GM12878 (cell line): ENCODE data around the gene RCHY1. TPM values are rescaled to one million over a fixed set of nuclear protein-coding genes. Genes with fewer than 3 reads are reported as not detected.

Experiments used
- ATAC-seq: fragments of 200-7000 bp; cut with Tn5 transposase; 3 replicates; pipeline ENCODE4 v1.9.1; 2020; ENCODE audit warnings: mild to moderate bottlenecking, moderate library complexity
- BruUV-seq: library from RNA; stranded (reverse); fragments of 400-500 nt; replicated peaks from 2 replicates; lab custom pipeline; 2021; lab: Mats Ljungman, UMichigan
- CTCF ChIA-PET: fragments of 300-600 bp; sonication (Branson Sonifier 250); formaldehyde crosslinking; extraction: SDS; loops from one replicate; lab custom pipeline; 2021; ENCODE audit warnings: inconsistent platforms; lab: Yijun Ruan, JAX
- POLR2A ChIA-PET: fragments of 350-600 bp; formaldehyde crosslinking; extraction: SDS; loops from one replicate; lab custom pipeline; 2021; ENCODE audit warnings: inconsistent platforms; lab: Charles Lee
- RAD21 ChIA-PET: fragments of 300-600 bp; sonication (Branson Sonifier 250); formaldehyde crosslinking; loops from one replicate; lab custom pipeline; 2023; ENCODE audit warnings: antibody characterized with exemption; ENCODE audit not compliant: unreplicated experiment; lab: Charles Lee
- SMC1A ChIA-PET: fragments of 300-600 bp; sonication (Branson Sonifier 250); formaldehyde crosslinking; loops from one replicate; lab custom pipeline; 2023; ENCODE audit not compliant: unreplicated experiment, uncharacterized antibody; lab: Charles Lee
- DNase-seq: peaks from one replicate; pipeline ENCODE4 v3.0.0-alpha.2; 2011; ENCODE audit warnings: low read depth, low spot score
- FAIRE-seq: peaks from 3 replicates; lab custom pipeline; 2011; peaks lifted over from hg19 to GRCh38; lab: Jason Lieb, UNC
- H2AFZ ChIP-seq: 2 replicates; pipeline ENCODE4 v1.6.0; 2011; ENCODE audit warnings: low read depth, low read length, control low read depth; ENCODE audit not compliant: control insufficient read depth
- H3K27ac ChIP-seq: 2 replicates; pipeline ENCODE4 v1.5.1; 2011; ENCODE audit warnings: control low read depth; ENCODE audit not compliant: control insufficient read depth, insufficient read depth
- H3K27me3 ChIP-seq, 2 experiments: replicated peaks in 1 of 2; 2 replicates each; pipeline versions ENCODE4 v1.6.0 to v1.6.1; 2011; ENCODE audit warnings: low read length in 1 of 2; ENCODE audit not compliant: control insufficient read depth in 2 of 2, insufficient read depth in 2 of 2
- H3K36me3 ChIP-seq, 2 experiments: 2 replicates each; pipeline ENCODE4 v1.5.1; 2011; ENCODE audit warnings: low read length in 1 of 2; ENCODE audit not compliant: control insufficient read depth in 2 of 2, insufficient read depth in 2 of 2
- H3K4me1 ChIP-seq: 2 replicates; pipeline ENCODE4 v1.6.1; 2011; ENCODE audit warnings: mild to moderate bottlenecking, low read length, moderate library complexity, mixed read lengths; ENCODE audit not compliant: control insufficient read depth, insufficient read depth
- H3K4me2 ChIP-seq: 2 replicates; pipeline ENCODE4 v1.6.0; 2011; ENCODE audit warnings: control low read depth; ENCODE audit not compliant: control insufficient read depth, insufficient read depth
- H3K4me3 ChIP-seq: fragments of 200-600 bp; sonication (generic); 2 replicates; pipeline ENCODE4 v1.5.1; 2016
- H3K79me2 ChIP-seq: 2 replicates; pipeline ENCODE4 v1.6.0; 2011; ENCODE audit warnings: low read length; ENCODE audit not compliant: control insufficient read depth, insufficient read depth
- H3K9ac ChIP-seq: 2 replicates; pipeline ENCODE4 v1.8.0; 2011; ENCODE audit warnings: low read length, control low read depth, mixed read lengths; ENCODE audit not compliant: control insufficient read depth, insufficient read depth
- H3K9me3 ChIP-seq: replicated peaks from 3 replicates; pipeline ENCODE4 v1.5.1; 2011; ENCODE audit warnings: mild to moderate bottlenecking, low read length; ENCODE audit not compliant: control insufficient read depth, insufficient read depth
- H4K20me1 ChIP-seq: 2 replicates; pipeline ENCODE4 v1.6.0; 2011; ENCODE audit not compliant: control insufficient read depth, insufficient read depth
- HDAC6 ChIP-seq: fragments of 200-600 bp; sonication (generic); IDR thresholded peaks from one replicate; pipeline ENCODE4 v1.8.0; 2017; ENCODE audit warnings: antibody characterized with exemption; ENCODE audit not compliant: unreplicated experiment
- MTA2 ChIP-seq: fragments of 450-650 bp; IDR thresholded peaks from 2 replicates; pipeline ENCODE4 v1.6.1; 2016; ENCODE audit warnings: low read depth, mild to moderate bottlenecking, moderate library complexity
- MYC ChIP-seq: IDR thresholded peaks from 2 replicates; pipeline ENCODE4 v1.6.1; 2011; ENCODE audit warnings: mild to moderate bottlenecking, low read length, moderate library complexity, inconsistent platforms; ENCODE audit not compliant: insufficient read depth, insufficient replicate concordance, insufficient read length, severe bottlenecking
- NRF1 ChIP-seq: conservative IDR thresholded peaks from 2 replicates; pipeline ENCODE4 v1.6.1; 2011; ENCODE audit warnings: mild to moderate bottlenecking, low read depth, low read length, improper control_type of control experiment
- POU2F2 ChIP-seq: IDR thresholded peaks from 3 replicates; pipeline ENCODE4 v1.6.1; 2011; ENCODE audit warnings: low read depth, mild to moderate bottlenecking, low read length, borderline replicate concordance
- ZBED1 ChIP-seq: IDR thresholded peaks from 2 replicates; pipeline ENCODE4 v1.6.1; 2016; ENCODE audit warnings: borderline replicate concordance
- WGBS: methylation state at CpG from one replicate; pipeline ENCODE4 v1.1.6; 2016; ENCODE audit warnings: low lambda C conversion rate; ENCODE audit not compliant: insufficient replicate concordance, insufficient coverage; ENCODE audit errors: missing lambda C conversion rate; 5-methylcytosine and 5-hydroxymethylcytosine counted together
- in situ Hi-C: fragments of 300-500 bp; cut with MboI; formaldehyde crosslinking; loops from 9 replicates; pipeline ENCODE4 v1.14.3; 2018; ENCODE audit warnings: mixed read lengths
- intact Hi-C: fragments of 100-400 bp; cut with micrococcal nuclease; formaldehyde crosslinking; loops from one replicate; pipeline ENCODE4 v1.14.2; 2022; ENCODE audit not compliant: unreplicated experiment
- polyA plus RNA-seq, 11 experiments: library from polyadenylated mRNA; depleted of rRNA in 4 of 11; unstranded in 6 of 11; stranded (reverse) in 5 of 11; fragments of >200 nt; fragmentation: Nextera tagmentation in 4 of 11; fragmentation: Illumina TruSeq in 1 of 11; extraction: Ambion mirVana in 4 of 11; extraction: Trizol in 1 of 11; gene quantifications; 1 replicate in 1 of 11; 2 replicates in 10 of 11; pipeline versions ENCODE4 v1.2.1 to v1.2.3, GENCODE V29; 2011 to 2016; ENCODE audit warnings: inconsistent platforms in 2 of 11, missing spikeins in 2 of 11, low read depth in 1 of 11
- total RNA-seq, 4 experiments: library from RNA; depleted of rRNA in 3 of 4; stranded (reverse); fragments of >200 nt in 3 of 4; fragmentation: Illumina TruSeq in 1 of 4; extraction: Trizol in 1 of 4; gene quantifications; 2 replicates each; pipeline versions ENCODE4 v1.2.1 to v1.2.3, GENCODE V29; 2013 to 2021
- TF ChIP-seq, protein P1 (sequence below): IDR thresholded peaks from 2 replicates; pipeline ENCODE4 v1.6.1; 2012; ENCODE audit warnings: improper control_type of control experiment, low read depth, low read length; ENCODE audit not compliant: insufficient replicate concordance
- TF ChIP-seq, protein P2 (sequence below): fragments of 450-650 bp; IDR thresholded peaks from 2 replicates; pipeline ENCODE4 v1.6.1; 2018; ENCODE audit warnings: borderline replicate concordance, mild to moderate bottlenecking; ENCODE audit not compliant: partially characterized antibody
- TF ChIP-seq, protein P3 (sequence below): fragments of 450-650 bp; formaldehyde crosslinking; IDR thresholded peaks from 2 replicates; pipeline ENCODE4 v1.4.0; 2020; ENCODE audit warnings: mild to moderate bottlenecking, moderate library complexity

RCHY1 gene
- total and polyA plus RNA-seq, 10 of the 15 experiments (the other 5 are each of a cell fraction or from before 2014, with no cell fraction given): 12.0 to 50.6 (median 26.4) TPM

DNA sequence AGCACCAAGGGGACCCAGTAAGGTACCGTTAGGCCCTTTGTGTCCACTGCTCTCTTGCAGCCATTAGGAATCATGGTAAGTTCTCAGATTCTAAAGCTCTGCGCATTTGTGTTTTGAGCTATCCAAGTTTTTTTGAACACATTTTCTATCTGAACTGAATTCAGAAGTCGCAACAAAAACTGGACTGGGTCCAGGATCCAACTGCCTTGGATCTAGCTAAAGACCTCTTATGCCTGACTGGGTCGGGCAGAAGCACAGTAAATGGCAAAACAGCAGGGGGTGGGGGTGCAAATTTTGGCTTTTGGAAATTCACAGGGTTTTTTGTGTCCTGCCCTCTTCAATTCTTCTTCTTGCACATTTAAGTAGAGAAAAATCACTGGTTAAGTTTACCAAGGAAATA, 30.0 kb downstream of the RCHY1 start:
- no peaks in the 10 kb centered on the region for H3K9me3 ChIP-seq
- H3K36me3 ChIP-seq: peaks cover 5 to 25% of the 10 kb centered on the region in 2 experiments; a peak in 3 of 4 replicates
- no peak for DNase-seq
- WGBS: 77% methylated on average over 4 of the region's 4 CpGs
- no peak overlapping the region for H2AFZ ChIP-seq
- FAIRE-seq: no peak
- no peak for ATAC-seq
- ChIA-PET RAD21 (interaction anchor here (0.6 kb wide), 1 partner anchor 172 kb away, joined by 3 read pairs; no protein-coding TSS in a partner anchor), CTCF (interaction anchor here (2.3 kb wide), 1 partner anchor 9 kb away, joined by 8 read pairs; no protein-coding TSS in a partner anchor), SMC1A (interaction anchor here (0.9 to 2.0 kb wide), 4 partner anchors 9 to 611 kb away, joined by 3 to 6 read pairs (median 4); no protein-coding TSS in a partner anchor), POLR2A (no interaction called here)
- no peak overlapping the region for H3K4me2 ChIP-seq
- no peaks in the 10 kb centered on the region for H3K79me2 ChIP-seq
- H3K9ac ChIP-seq: no peak overlapping the region
- no peaks in the 10 kb centered on the region for H4K20me1 ChIP-seq
- in situ Hi-C loops (no loop called here), intact Hi-C loops (no loop called here)
- no peak overlapping the region for H3K4me3 ChIP-seq
- H3K27me3 ChIP-seq: no peaks in the 10 kb centered on the region
- H3K27ac ChIP-seq: no peak overlapping the region
- BruUV-seq: no TSS peak
- no peaks in the 10 kb centered on the region for H3K4me1 ChIP-seq
- no peak for TF ChIP-seq MYC
- TF ChIP-seq HDAC6: no peak
- no peak for TF ChIP-seq NRF1
- no peak for TF ChIP-seq POU2F2
- TF ChIP-seq MTA2: no peak
- TF ChIP-seq, protein P1, sequence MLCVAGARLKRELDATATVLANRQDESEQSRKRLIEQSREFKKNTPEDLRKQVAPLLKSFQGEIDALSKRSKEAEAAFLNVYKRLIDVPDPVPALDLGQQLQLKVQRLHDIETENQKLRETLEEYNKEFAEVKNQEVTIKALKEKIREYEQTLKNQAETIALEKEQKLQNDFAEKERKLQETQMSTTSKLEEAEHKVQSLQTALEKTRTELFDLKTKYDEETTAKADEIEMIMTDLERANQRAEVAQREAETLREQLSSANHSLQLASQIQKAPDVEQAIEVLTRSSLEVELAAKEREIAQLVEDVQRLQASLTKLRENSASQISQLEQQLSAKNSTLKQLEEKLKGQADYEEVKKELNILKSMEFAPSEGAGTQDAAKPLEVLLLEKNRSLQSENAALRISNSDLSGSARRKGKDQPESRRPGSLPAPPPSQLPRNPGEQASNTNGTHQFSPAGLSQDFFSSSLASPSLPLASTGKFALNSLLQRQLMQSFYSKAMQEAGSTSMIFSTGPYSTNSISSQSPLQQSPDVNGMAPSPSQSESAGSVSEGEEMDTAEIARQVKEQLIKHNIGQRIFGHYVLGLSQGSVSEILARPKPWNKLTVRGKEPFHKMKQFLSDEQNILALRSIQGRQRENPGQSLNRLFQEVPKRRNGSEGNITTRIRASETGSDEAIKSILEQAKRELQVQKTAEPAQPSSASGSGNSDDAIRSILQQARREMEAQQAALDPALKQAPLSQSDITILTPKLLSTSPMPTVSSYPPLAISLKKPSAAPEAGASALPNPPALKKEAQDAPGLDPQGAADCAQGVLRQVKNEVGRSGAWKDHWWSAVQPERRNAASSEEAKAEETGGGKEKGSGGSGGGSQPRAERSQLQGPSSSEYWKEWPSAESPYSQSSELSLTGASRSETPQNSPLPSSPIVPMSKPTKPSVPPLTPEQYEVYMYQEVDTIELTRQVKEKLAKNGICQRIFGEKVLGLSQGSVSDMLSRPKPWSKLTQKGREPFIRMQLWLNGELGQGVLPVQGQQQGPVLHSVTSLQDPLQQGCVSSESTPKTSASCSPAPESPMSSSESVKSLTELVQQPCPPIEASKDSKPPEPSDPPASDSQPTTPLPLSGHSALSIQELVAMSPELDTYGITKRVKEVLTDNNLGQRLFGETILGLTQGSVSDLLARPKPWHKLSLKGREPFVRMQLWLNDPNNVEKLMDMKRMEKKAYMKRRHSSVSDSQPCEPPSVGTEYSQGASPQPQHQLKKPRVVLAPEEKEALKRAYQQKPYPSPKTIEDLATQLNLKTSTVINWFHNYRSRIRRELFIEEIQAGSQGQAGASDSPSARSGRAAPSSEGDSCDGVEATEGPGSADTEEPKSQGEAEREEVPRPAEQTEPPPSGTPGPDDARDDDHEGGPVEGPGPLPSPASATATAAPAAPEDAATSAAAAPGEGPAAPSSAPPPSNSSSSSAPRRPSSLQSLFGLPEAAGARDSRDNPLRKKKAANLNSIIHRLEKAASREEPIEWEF: no peak
- TF ChIP-seq, protein P2, sequence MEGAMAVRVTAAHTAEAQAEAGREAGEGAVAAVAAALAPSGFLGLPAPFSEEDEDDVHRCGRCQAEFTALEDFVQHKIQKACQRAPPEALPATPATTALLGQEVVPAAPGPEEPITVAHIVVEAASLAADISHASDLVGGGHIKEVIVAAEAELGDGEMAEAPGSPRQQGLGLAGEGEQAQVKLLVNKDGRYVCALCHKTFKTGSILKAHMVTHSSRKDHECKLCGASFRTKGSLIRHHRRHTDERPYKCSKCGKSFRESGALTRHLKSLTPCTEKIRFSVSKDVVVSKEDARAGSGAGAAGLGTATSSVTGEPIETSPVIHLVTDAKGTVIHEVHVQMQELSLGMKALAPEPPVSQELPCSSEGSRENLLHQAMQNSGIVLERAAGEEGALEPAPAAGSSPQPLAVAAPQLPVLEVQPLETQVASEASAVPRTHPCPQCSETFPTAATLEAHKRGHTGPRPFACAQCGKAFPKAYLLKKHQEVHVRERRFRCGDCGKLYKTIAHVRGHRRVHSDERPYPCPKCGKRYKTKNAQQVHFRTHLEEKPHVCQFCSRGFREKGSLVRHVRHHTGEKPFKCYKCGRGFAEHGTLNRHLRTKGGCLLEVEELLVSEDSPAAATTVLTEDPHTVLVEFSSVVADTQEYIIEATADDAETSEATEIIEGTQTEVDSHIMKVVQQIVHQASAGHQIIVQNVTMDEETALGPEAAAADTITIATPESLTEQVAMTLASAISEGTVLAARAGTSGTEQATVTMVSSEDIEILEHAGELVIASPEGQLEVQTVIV: no peak
- no peak for TF ChIP-seq ZBED1
- TF ChIP-seq, protein P3, sequence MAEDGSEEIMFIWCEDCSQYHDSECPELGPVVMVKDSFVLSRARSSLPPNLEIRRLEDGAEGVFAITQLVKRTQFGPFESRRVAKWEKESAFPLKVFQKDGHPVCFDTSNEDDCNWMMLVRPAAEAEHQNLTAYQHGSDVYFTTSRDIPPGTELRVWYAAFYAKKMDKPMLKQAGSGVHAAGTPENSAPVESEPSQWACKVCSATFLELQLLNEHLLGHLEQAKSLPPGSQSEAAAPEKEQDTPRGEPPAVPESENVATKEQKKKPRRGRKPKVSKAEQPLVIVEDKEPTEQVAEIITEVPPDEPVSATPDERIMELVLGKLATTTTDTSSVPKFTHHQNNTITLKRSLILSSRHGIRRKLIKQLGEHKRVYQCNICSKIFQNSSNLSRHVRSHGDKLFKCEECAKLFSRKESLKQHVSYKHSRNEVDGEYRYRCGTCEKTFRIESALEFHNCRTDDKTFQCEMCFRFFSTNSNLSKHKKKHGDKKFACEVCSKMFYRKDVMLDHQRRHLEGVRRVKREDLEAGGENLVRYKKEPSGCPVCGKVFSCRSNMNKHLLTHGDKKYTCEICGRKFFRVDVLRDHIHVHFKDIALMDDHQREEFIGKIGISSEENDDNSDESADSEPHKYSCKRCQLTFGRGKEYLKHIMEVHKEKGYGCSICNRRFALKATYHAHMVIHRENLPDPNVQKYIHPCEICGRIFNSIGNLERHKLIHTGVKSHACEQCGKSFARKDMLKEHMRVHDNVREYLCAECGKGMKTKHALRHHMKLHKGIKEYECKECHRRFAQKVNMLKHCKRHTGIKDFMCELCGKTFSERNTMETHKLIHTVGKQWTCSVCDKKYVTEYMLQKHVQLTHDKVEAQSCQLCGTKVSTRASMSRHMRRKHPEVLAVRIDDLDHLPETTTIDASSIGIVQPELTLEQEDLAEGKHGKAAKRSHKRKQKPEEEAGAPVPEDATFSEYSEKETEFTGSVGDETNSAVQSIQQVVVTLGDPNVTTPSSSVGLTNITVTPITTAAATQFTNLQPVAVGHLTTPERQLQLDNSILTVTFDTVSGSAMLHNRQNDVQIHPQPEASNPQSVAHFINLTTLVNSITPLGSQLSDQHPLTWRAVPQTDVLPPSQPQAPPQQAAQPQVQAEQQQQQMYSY (CRISPR knock-in tag): no peak
